ENCODE results near the gene CETP.

DNA sequence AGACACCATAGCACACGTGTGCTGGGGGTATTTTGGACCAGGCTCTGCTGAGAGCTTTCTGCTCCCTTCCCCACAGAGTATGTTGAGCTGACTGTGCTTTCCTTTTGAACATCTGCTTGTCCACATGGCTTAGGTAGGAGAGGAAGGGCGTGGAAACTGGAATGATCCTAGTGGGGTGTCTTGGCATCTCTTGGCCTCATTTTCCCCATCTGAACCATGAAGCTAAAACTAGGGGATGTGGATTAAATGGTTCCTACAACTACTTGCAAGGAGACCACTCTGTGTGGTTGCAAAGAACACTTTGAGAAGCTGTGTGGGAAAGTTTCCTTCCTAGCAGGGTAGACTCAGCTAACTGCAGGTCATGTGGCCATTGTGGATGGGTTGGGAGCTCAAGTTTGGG, 20.9 kb downstream of the CETP start:
- TF ChIP-seq CTCF (IDR thresholded peaks at IDR 0.05) (no peak), POLR2AphosphoS5 (IDR thresholded peaks at IDR 0.05) (no peak), POLR2A (IDR thresholded peaks at IDR 0.05) (no peak), EP300 (IDR thresholded peaks at IDR 0.05; ENCODE audit: low read depth) (no peak)
